ENCODE results near the gene POU2F3. TPM values are rescaled to one million over a fixed set of nuclear protein-coding genes. Genes with fewer than 3 reads are reported as not detected.

The POU2F3 gene
- total and polyA plus RNA-seq, 2 of the 13 experiments (the other 11 are each of a cell fraction or from before 2014, with no cell fraction given), result not detected

DNA sequence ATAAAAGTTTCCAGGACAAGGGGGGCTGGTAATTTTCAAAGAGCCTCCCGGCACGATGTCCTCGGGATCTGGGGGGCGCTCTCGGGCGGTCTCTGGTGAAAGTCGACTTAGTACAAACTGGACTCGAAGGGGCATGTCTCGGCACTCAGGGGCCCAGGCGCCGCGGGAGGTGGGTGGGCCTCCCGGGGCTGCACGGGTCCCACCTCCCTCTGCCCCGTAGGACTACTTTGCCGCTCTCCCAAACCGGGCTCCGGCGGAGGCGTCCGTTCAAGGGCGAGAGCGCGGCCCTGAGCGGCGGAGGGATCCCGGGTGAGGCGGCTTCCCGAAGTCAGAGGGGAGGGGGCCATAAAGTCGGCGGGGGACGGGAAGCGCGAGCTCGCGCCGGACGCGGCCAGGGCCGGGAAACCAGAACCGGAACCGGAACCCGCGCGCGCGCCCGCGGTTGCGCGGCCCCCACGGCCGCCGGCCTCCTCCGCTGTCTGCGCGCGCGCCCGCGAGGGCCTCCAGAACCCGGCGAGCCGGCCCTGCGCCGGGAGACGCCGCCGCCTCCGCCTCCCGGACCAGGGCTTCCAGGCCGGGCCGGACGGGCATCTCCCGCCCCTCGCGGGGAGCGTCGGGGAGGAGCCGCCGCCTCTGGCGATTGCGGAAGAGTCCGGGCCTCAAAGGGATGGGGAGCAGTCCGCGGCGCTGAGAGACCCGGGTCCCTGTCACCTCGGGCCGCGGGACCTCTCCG lies 96.1 kb downstream of the POU2F3 start, which contains the start of gene ARHGEF12 (continued):
- TF ChIP-seq, protein P1, sequence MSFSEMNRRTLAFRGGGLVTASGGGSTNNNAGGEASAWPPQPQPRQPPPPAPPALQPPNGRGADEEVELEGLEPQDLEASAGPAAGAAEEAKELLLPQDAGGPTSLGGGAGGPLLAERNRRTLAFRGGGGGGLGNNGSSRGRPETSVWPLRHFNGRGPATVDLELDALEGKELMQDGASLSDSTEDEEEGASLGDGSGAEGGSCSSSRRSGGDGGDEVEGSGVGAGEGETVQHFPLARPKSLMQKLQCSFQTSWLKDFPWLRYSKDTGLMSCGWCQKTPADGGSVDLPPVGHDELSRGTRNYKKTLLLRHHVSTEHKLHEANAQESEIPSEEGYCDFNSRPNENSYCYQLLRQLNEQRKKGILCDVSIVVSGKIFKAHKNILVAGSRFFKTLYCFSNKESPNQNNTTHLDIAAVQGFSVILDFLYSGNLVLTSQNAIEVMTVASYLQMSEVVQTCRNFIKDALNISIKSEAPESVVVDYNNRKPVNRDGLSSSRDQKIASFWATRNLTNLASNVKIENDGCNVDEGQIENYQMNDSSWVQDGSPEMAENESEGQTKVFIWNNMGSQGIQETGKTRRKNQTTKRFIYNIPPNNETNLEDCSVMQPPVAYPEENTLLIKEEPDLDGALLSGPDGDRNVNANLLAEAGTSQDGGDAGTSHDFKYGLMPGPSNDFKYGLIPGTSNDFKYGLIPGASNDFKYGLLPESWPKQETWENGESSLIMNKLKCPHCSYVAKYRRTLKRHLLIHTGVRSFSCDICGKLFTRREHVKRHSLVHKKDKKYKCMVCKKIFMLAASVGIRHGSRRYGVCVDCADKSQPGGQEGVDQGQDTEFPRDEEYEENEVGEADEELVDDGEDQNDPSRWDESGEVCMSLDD (CRISPR knock-in tag; IDR thresholded peaks at IDR 0.05; ENCODE audit: borderline replicate concordance), result no peak
- TF ChIP-seq ZNF484 (CRISPR knock-in tag; IDR thresholded peaks at IDR 0.05; ENCODE audit: borderline replicate concordance, low read depth) (no peak), ZFP36L1 (CRISPR knock-in tag; IDR thresholded peaks at IDR 0.05) (peak; percentile 70; the same call in 1 of the 2 replicates), HMGA1 (CRISPR knock-in tag; conservative IDR thresholded peaks at IDR 0.05) (no peak), MIER2 (CRISPR knock-in tag; IDR thresholded peaks at IDR 0.05) (0 out of 2 replicates have a peak, but pooled peaks have one; percentile 51), DPF2 (CRISPR knock-in tag; IDR thresholded peaks at IDR 0.05; ENCODE audit: borderline replicate concordance, low read depth) (no peak), ZNF652 (CRISPR knock-in tag; IDR thresholded peaks at IDR 0.05; ENCODE audit: borderline replicate concordance, low read depth) (no peak), ZNF354B (CRISPR knock-in tag; IDR thresholded peaks at IDR 0.05) (no peak), SP4 (CRISPR knock-in tag; IDR thresholded peaks at IDR 0.05) (peak; percentile 64; the same call in 1 of the 2 replicates), ZNF121 (CRISPR knock-in tag; IDR thresholded peaks at IDR 0.05) (0 out of 2 replicates have a peak, but pooled peaks have one; percentile 21), ZKSCAN8 (CRISPR knock-in tag; IDR thresholded peaks at IDR 0.05; ENCODE audit: borderline replicate concordance) (peak; percentile 58; the same call in 1 of the 2 replicates), PRPF4 (IDR thresholded peaks at IDR 0.05; ENCODE audit: low read depth, low read length, poor library complexity, severe bottlenecking) (no peak), HES4 (CRISPR knock-in tag; IDR thresholded peaks at IDR 0.05; ENCODE audit: borderline replicate concordance) (0 out of 2 replicates have a peak, but pooled peaks have one; percentile 14), PRMT3 (CRISPR knock-in tag; IDR thresholded peaks at IDR 0.05; ENCODE audit: borderline replicate concordance, low read depth) (no peak), THYN1 (CRISPR knock-in tag; IDR thresholded peaks at IDR 0.05; ENCODE audit: borderline replicate concordance, low read depth) (no peak)
- TF ChIP-seq, protein P2, sequence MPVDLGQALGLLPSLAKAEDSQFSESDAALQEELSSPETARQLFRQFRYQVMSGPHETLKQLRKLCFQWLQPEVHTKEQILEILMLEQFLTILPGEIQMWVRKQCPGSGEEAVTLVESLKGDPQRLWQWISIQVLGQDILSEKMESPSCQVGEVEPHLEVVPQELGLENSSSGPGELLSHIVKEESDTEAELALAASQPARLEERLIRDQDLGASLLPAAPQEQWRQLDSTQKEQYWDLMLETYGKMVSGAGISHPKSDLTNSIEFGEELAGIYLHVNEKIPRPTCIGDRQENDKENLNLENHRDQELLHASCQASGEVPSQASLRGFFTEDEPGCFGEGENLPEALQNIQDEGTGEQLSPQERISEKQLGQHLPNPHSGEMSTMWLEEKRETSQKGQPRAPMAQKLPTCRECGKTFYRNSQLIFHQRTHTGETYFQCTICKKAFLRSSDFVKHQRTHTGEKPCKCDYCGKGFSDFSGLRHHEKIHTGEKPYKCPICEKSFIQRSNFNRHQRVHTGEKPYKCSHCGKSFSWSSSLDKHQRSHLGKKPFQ (CRISPR knock-in tag; IDR thresholded peaks at IDR 0.05; ENCODE audit: insufficient replicate concordance), result peak; percentile 73
- TF ChIP-seq, protein P3, sequence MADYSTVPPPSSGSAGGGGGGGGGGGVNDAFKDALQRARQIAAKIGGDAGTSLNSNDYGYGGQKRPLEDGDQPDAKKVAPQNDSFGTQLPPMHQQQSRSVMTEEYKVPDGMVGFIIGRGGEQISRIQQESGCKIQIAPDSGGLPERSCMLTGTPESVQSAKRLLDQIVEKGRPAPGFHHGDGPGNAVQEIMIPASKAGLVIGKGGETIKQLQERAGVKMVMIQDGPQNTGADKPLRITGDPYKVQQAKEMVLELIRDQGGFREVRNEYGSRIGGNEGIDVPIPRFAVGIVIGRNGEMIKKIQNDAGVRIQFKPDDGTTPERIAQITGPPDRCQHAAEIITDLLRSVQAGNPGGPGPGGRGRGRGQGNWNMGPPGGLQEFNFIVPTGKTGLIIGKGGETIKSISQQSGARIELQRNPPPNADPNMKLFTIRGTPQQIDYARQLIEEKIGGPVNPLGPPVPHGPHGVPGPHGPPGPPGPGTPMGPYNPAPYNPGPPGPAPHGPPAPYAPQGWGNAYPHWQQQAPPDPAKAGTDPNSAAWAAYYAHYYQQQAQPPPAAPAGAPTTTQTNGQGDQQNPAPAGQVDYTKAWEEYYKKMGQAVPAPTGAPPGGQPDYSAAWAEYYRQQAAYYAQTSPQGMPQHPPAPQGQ (CRISPR knock-in tag; IDR thresholded peaks at IDR 0.05; ENCODE audit: borderline replicate concordance), result no peak
- TF ChIP-seq, protein P4, sequence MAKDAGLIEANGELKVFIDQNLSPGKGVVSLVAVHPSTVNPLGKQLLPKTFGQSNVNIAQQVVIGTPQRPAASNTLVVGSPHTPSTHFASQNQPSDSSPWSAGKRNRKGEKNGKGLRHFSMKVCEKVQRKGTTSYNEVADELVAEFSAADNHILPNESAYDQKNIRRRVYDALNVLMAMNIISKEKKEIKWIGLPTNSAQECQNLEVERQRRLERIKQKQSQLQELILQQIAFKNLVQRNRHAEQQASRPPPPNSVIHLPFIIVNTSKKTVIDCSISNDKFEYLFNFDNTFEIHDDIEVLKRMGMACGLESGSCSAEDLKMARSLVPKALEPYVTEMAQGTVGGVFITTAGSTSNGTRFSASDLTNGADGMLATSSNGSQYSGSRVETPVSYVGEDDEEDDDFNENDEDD (CRISPR knock-in tag; IDR thresholded peaks at IDR 0.05; ENCODE audit: borderline replicate concordance), result peak; percentile 45; the same call in 1 of the 2 replicates
- TF ChIP-seq, protein P5, sequence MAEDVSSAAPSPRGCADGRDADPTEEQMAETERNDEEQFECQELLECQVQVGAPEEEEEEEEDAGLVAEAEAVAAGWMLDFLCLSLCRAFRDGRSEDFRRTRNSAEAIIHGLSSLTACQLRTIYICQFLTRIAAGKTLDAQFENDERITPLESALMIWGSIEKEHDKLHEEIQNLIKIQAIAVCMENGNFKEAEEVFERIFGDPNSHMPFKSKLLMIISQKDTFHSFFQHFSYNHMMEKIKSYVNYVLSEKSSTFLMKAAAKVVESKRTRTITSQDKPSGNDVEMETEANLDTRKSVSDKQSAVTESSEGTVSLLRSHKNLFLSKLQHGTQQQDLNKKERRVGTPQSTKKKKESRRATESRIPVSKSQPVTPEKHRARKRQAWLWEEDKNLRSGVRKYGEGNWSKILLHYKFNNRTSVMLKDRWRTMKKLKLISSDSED (CRISPR knock-in tag; IDR thresholded peaks at IDR 0.05), result no peak
